CD14-positive monocyte (primary cell): ENCODE measurements around the gene CHRNA4. TPM values are rescaled to one million over a fixed set of nuclear protein-coding genes. Genes with fewer than 3 reads are reported as not detected.

ENCODE experiments used
- DNase-seq, 3 donors: peaks; one replicate each; pipeline ENCODE4 v3.0.0-alpha.2; 2011 to 2022
- H2AFZ ChIP-seq: 2 replicates; pipeline ENCODE4 v1.6.0; 2012; ENCODE audit warnings: mild to moderate bottlenecking, low read depth, low read length, inconsistent platforms; ENCODE audit not compliant: insufficient read depth, poor library complexity, severe bottlenecking
- H3K27ac ChIP-seq, 2 donors: 1 replicate in 1 of 2; 2 replicates in 1 of 2; pipeline ENCODE4 v1.5.1; 2012 to 2013; ENCODE audit warnings: low read length in 2 of 2, control low read depth in 1 of 2, inconsistent platforms in 1 of 2, low read depth in 1 of 2, mild to moderate bottlenecking in 1 of 2
- H3K27me3 ChIP-seq, 2 donors: one replicate each; pipeline versions ENCODE4 v1.6.0 to v1.6.1; 2011 to 2013; ENCODE audit warnings: low read length in 2 of 2; ENCODE audit not compliant: control insufficient read depth in 2 of 2, insufficient read depth in 2 of 2
- H3K36me3 ChIP-seq, 2 donors: replicated peaks in 1 of 2; 1 replicate in 1 of 2; 2 replicates in 1 of 2; pipeline versions ENCODE4 v1.5.1 to v1.6.1; 2012 to 2013; ENCODE audit warnings: low read length in 2 of 2, control low read depth in 1 of 2, inconsistent platforms in 1 of 2, mild to moderate bottlenecking in 1 of 2; ENCODE audit not compliant: insufficient read depth in 2 of 2, control insufficient read depth in 1 of 2
- H3K4me1 ChIP-seq, 2 donors: 1 replicate in 1 of 2; 2 replicates in 1 of 2; pipeline versions ENCODE4 v1.5.1 to v1.6.1; 2012 to 2013; ENCODE audit warnings: low read length in 2 of 2, control low read depth in 1 of 2, inconsistent platforms in 1 of 2, mild to moderate bottlenecking in 1 of 2, moderate library complexity in 1 of 2; ENCODE audit not compliant: insufficient read depth in 2 of 2, control insufficient read depth in 1 of 2
- H3K4me2 ChIP-seq: replicated peaks from 2 replicates; pipeline ENCODE3; 2012; ENCODE audit warnings: low read length, moderate library complexity, mild to moderate bottlenecking; ENCODE audit not compliant: poor library complexity, severe bottlenecking; ENCODE audit errors: extremely low read depth
- H3K4me3 ChIP-seq, 3 experiments: fragments of 200-600 bp in 1 of 3; sonication (generic) in 1 of 3; replicated peaks in 1 of 3; 1 replicate in 2 of 3; 2 replicates in 1 of 3; pipeline ENCODE4 v1.5.1; 2011 to 2013; ENCODE audit warnings: low read length in 3 of 3, mild to moderate bottlenecking in 3 of 3, control low read depth in 2 of 3, low read depth in 2 of 3, inconsistent platforms in 1 of 3, moderate library complexity in 1 of 3
- H3K79me2 ChIP-seq: 2 replicates; pipeline ENCODE4 v1.6.0; 2012; ENCODE audit warnings: mild to moderate bottlenecking, control low read depth, inconsistent platforms, low read length, moderate library complexity; ENCODE audit not compliant: insufficient read depth
- H3K9ac ChIP-seq: 2 replicates; pipeline ENCODE4 v1.6.0; 2017; ENCODE audit warnings: low read length, mild to moderate bottlenecking; ENCODE audit not compliant: insufficient read depth, poor library complexity, severe bottlenecking
- H3K9me3 ChIP-seq, 2 donors: replicated peaks in 1 of 2; 1 replicate in 1 of 2; 2 replicates in 1 of 2; pipeline versions ENCODE4 v1.5.1 to v1.6.1; 2012 to 2013; ENCODE audit warnings: low read length in 2 of 2, control low read depth in 1 of 2; ENCODE audit not compliant: control insufficient read depth in 1 of 2, insufficient read depth in 1 of 2
- H4K20me1 ChIP-seq: 2 replicates; pipeline ENCODE4 v1.6.0; 2012; ENCODE audit warnings: mild to moderate bottlenecking, low read length, control low read depth, moderate library complexity; ENCODE audit not compliant: insufficient read depth
- H3K27ac Mint-ChIP-seq, 7 donors: one replicate each; pipeline ENCODE4 v1.8.0; 2020; ENCODE audit warnings: mild to moderate bottlenecking in 7 of 7, mixed read lengths in 7 of 7, moderate library complexity in 6 of 7, inconsistent platforms in 2 of 7
- H3K27me3 Mint-ChIP-seq, 3 donors: one replicate each; pipeline ENCODE4 v1.8.0; 2021 to 2022; ENCODE audit warnings: low read depth in 3 of 3, mild to moderate bottlenecking in 3 of 3, mixed read lengths in 3 of 3, moderate library complexity in 3 of 3, inconsistent platforms in 1 of 3
- H3K36me3 Mint-ChIP-seq, 2 donors: one replicate each; pipeline ENCODE4 v1.8.0; 2020; ENCODE audit warnings: mixed read lengths in 2 of 2, inconsistent platforms in 1 of 2, mild to moderate bottlenecking in 1 of 2
- H3K4me1 Mint-ChIP-seq: one replicate; pipeline ENCODE4 v1.8.0; 2020; ENCODE audit warnings: mild to moderate bottlenecking, mixed read lengths
- H3K4me3 Mint-ChIP-seq, 2 donors: one replicate each; pipeline ENCODE4 v1.8.0; 2020; ENCODE audit warnings: mild to moderate bottlenecking in 2 of 2, mixed read lengths in 2 of 2, moderate library complexity in 1 of 2
- H3K9me3 Mint-ChIP-seq, 7 donors: one replicate each; pipeline ENCODE4 v1.8.0; 2020 to 2022; ENCODE audit warnings: mixed read lengths in 7 of 7, mild to moderate bottlenecking in 6 of 7, moderate library complexity in 6 of 7, inconsistent platforms in 2 of 7
- WGBS: methylation state at CpG from one replicate; pipeline ENCODE4 v1.1.5; 2013; ENCODE audit warnings: missing lambda C conversion rate; ENCODE audit not compliant: insufficient coverage; 5-methylcytosine and 5-hydroxymethylcytosine counted together
- intact Hi-C, 2 donors: fragments of 100-400 bp; cut with micrococcal nuclease; formaldehyde crosslinking; loops; one replicate each; pipeline versions ENCODE4 v1.15.0 to v1.15.1; 2023
- polyA plus RNA-seq, 3 donors: library from polyadenylated mRNA; depleted of rRNA in 1 of 3; unstranded in 2 of 3; stranded (reverse) in 1 of 3; fragments of 300-500 nt in 2 of 3; fragments of >200 nt in 1 of 3; fragmentation: Illumina TruSeq in 2 of 3; gene quantifications; 1 replicate in 2 of 3; 2 replicates in 1 of 3; pipeline ENCODE4 v1.2.3, GENCODE V29; 2012 to 2021
- TF ChIP-seq, protein P1 (sequence below): fragments of 200-600 bp; IDR thresholded peaks from one replicate; pipeline ENCODE4 v1.8.0; 2022; ENCODE audit warnings: antibody characterized with exemption, mild to moderate bottlenecking

CHRNA4 gene
- polyA plus RNA-seq, 3 donors: not detected

DNA sequence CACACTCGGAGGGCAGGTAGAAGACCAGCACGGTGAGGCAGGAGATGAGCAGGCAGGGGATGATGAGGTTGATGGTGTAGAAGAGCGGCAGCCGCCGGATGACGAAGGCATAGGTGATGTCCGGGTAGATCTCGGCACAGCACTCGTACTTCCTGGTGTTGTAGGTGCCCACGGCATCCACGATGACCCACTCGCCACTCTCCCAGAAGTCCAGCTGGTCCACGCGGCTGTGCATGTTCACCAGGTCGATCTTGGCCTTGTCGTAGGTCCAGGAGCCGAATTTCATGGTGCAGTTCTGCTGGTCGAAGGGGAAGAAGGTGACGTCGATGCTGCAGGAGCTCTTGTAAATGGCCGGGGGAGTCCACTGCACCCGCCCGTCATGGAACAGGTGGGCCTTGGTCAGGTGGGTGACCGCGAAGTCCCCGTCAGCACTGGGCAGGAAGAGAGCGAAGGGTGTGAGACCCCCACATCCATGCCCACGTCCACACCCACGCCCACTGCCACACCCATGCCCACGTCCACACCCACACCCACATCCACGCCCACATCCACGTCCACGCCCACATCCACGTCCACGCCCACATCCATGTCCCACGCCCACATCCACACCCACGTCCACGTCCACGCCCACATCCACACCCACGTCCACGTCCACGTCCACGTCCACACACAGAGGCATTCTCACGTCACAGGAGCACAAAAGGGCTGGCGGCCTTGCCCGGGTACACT is 10.4 kb downstream of the CHRNA4 start:
- WGBS: 93% methylated on average over 28 of the region's 46 CpGs
- TF ChIP-seq, protein P1, sequence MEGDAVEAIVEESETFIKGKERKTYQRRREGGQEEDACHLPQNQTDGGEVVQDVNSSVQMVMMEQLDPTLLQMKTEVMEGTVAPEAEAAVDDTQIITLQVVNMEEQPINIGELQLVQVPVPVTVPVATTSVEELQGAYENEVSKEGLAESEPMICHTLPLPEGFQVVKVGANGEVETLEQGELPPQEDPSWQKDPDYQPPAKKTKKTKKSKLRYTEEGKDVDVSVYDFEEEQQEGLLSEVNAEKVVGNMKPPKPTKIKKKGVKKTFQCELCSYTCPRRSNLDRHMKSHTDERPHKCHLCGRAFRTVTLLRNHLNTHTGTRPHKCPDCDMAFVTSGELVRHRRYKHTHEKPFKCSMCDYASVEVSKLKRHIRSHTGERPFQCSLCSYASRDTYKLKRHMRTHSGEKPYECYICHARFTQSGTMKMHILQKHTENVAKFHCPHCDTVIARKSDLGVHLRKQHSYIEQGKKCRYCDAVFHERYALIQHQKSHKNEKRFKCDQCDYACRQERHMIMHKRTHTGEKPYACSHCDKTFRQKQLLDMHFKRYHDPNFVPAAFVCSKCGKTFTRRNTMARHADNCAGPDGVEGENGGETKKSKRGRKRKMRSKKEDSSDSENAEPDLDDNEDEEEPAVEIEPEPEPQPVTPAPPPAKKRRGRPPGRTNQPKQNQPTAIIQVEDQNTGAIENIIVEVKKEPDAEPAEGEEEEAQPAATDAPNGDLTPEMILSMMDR: no peak
- H3K4me2 ChIP-seq: no peak overlapping the region
- H3K79me2 ChIP-seq: no peaks in the 10 kb centered on the region
- H3K4me1 Mint-ChIP-seq: no peaks in the 10 kb centered on the region
- peaks cover 5 to 20% (median 12%) of the 10 kb centered on the region in 7 donors for H3K9me3 Mint-ChIP-seq
- no peaks in the 10 kb centered on the region for H3K36me3 ChIP-seq
- H3K4me1 ChIP-seq: no peaks in the 10 kb centered on the region
- no peak for DNase-seq
- H2AFZ ChIP-seq: no peak overlapping the region
- H3K27me3 Mint-ChIP-seq: peaks cover 1 to 3% (median 2%) of the 10 kb centered on the region in 3 donors
- H3K9ac ChIP-seq: no peak overlapping the region
- no peaks in the 10 kb centered on the region for H3K36me3 Mint-ChIP-seq
- peak overlapping the region in 1 of 7 donors; percentile 8 for H3K27ac Mint-ChIP-seq
- intact Hi-C loops: no loop called here
- no peak overlapping the region for H3K27ac ChIP-seq
- H3K4me3 ChIP-seq: no peak overlapping the region
- H3K9me3 ChIP-seq: peaks cover 9 to 19% of the 10 kb centered on the region in 2 donors
- no peaks in the 10 kb centered on the region for H4K20me1 ChIP-seq
- no peaks in the 10 kb centered on the region for H3K27me3 ChIP-seq
- H3K4me3 Mint-ChIP-seq: no peak overlapping the region

DNA sequence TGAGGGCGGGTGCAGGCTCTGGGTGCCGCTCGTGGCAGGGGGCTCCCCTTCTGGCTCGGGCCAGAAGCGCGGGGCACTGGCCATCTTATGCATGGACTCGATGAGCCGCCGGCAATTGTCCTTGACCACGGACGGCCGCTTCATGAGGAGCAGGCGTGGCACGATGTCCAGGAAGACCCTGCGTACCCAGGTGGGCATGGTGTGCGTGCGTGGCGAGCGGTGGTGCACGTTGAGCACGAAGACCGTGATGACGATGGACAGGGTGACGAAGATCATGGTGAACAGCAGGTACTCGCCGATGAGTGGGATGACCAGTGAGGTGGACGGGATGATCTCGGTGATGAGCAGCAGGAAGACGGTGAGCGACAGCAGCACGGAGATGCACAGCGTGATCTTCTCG is 11.0 kb downstream of the CHRNA4 start:
- 94% methylated on average over 33 of the region's 33 CpGs for WGBS
- Mint-ChIP-seq H3K27me3 (peaks cover 1 to 2% (median 1%) of the 10 kb centered on the region in 3 donors), H3K9me3 (peaks cover 5 to 20% (median 12%) of the 10 kb centered on the region in 7 donors), H3K36me3 (no peaks in the 10 kb centered on the region), H3K4me3 (no peak overlapping the region), H3K4me1 (no peaks in the 10 kb centered on the region), H3K27ac (no peak overlapping the region)
- no peak overlapping the region for H3K4me3 ChIP-seq
- H3K4me2 ChIP-seq: no peak overlapping the region
- peaks cover 9 to 19% of the 10 kb centered on the region in 2 donors for H3K9me3 ChIP-seq
- no peak for DNase-seq
- no peaks in the 10 kb centered on the region for H3K79me2 ChIP-seq
- H3K4me1 ChIP-seq: no peaks in the 10 kb centered on the region
- H4K20me1 ChIP-seq: no peaks in the 10 kb centered on the region
- H3K9ac ChIP-seq: no peak overlapping the region
- H3K27ac ChIP-seq: no peak overlapping the region
- no peaks in the 10 kb centered on the region for H3K27me3 ChIP-seq
- intact Hi-C loops: no loop called here
- TF ChIP-seq, protein P1: no peak
- no peaks in the 10 kb centered on the region for H3K36me3 ChIP-seq
- no peak overlapping the region for H2AFZ ChIP-seq
